ENCODE data around the gene KCNH4.
"Not testable (repeated sequence)": the region's sequence is repeated elsewhere in the genome, so short reads cannot be mapped to it uniquely, and the experiment has no call there.

The KCNH4 gene

GRCh38 chr17:42189651-42189965 lies 8.7 kb upstream of the KCNH4 start:
- Mint-ChIP-seq H3K9me3 (no peaks in the 10 kb centered on the region), H3K27ac (no peak overlapping the region), H3K4me3 (no peak overlapping the region), H3K27me3 (no peaks in the 10 kb centered on the region), H3K4me1 (peaks cover 13% of the 10 kb centered on the region), H3K36me3 (peaks cover 3% of the 10 kb centered on the region)
- ATAC-seq (ENCODE audit: low read depth) = no peak
- DNase-seq (ENCODE audit: low spot score in 2 of 2) = no peak

DNA sequence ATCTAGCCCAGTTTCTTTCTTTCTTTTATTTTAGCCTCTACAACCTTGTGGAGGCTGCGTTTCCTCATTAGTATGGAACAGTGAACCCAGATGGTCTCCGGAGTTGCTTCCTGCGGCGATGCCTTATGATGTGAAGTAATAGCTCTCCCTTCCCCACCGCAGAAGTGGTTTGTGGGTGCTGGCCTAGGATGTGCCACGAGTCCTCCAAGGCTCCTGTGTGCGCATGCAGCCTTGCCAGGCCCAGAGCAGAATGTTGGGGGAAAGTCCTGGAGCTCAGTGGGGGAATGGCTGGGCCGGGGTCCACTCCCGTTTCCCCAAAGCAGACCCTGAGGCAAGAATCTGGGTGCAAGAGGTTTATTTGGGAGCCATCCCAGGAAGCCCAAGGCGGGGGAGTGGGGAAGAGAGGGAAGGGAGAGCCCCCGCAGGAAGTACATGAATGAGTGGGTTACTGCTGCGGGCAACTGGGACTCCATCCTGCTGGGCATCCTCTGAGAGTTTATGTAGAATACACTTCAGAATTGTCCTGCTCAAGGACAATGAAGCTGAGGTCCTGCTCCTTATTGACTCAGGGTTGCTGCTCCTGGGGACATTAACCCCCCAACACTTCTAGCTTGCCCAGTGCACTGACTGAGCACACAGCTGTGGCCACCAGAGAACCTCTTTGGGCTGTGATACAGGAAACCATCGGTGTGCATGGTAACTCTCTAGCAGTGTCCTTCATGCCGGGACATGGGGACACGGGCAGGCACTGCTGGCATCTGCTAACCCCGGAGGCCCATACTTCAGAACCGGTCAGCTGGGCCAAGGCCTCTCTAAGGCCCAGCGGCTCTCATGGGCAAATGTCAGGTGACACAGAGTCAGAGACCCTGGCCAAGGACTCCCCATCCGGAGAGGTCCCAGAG lies 8.1 kb upstream of the KCNH4 start:
- ATAC-seq (ENCODE audit: low read depth) = no peak
- Mint-ChIP-seq H3K36me3 (peaks cover 3% of the 10 kb centered on the region), H3K4me3 (no peak overlapping the region), H3K27me3 (no peaks in the 10 kb centered on the region), H3K9me3 (no peaks in the 10 kb centered on the region), H3K27ac (no peak overlapping the region), H3K4me1 (peaks cover 13% of the 10 kb centered on the region)
- DNase-seq (ENCODE audit: low spot score in 2 of 2) = no peak

DNA sequence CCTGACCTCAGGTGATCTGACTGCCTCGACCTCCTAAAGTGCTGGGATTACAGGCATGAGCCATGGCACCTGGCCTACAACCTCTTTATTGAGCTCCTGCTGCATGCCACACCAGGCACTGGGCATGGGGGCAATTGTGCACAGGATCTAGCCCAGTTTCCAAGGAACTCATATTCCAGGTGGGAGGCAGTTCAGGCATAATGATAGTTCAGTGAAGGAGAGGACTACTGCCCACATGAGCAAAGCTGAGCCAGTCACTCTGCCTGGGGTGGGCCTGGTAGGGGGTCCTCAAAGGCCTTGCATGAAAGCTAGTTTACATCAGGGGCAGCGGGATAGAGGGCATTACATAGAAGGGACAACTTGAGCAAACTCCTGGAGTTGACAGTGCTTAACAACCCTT lies 6.9 kb upstream of the KCNH4 start:
- no peaks in the 10 kb centered on the region for H3K27me3 Mint-ChIP-seq
- peaks cover 3% of the 10 kb centered on the region for H3K36me3 Mint-ChIP-seq
- no peaks in the 10 kb centered on the region for H3K9me3 Mint-ChIP-seq
- peaks cover 14% of the 10 kb centered on the region for H3K4me1 Mint-ChIP-seq
- no peak overlapping the region for H3K27ac Mint-ChIP-seq
- DNase-seq (ENCODE audit: low spot score in 2 of 2) = no peak
- no peak overlapping the region for H3K4me3 Mint-ChIP-seq
- ATAC-seq (ENCODE audit: low read depth) = no peak

DNA sequence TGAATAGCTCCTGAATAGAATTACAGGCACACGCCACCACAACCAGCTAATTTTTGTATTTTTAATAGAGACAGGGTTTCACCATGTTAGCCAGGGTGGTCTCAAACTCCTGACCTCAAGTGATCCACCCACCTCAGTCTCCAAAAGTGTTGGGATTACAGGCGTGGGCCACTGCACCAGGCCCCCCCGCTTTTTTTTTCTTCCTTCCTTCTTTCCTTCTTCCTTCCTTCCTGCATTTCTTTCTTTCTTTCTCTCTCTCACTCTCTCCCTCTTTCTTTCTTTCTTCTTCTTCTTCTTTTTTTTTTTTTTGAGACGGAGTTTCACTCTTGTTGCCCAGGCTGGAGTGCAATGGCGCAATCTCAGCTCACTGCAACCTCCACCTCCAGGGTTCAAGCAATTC lies 5.2 kb upstream of the KCNH4 start:
- Mint-ChIP-seq H3K4me1 (peaks cover 21% of the 10 kb centered on the region), H3K4me3 (peak overlapping the region; percentile 24)
- not testable (repeated sequence) for ATAC-seq (ENCODE audit: low read depth); DNase-seq (ENCODE audit: low spot score in 2 of 2); H3K27ac Mint-ChIP-seq; H3K27me3 Mint-ChIP-seq; H3K9me3 Mint-ChIP-seq; H3K36me3 Mint-ChIP-seq

DNA sequence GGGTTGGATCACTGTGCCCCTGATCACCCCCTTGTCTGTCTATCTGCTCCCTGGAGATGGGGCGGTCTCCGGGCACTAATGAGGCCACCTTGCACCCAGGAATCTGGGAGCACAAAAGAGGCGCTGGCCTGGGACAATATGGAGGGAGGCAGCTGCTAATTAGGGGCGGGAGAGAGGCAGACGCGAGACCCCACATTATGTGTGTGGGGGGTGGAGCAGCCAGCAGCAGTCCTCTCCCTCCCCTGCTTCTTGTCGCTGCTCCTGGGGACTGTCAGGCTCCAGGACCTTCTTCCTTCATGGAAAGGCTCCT lies 4.6 kb upstream of the KCNH4 start:
- no peaks in the 10 kb centered on the region for H3K27me3 Mint-ChIP-seq
- no peak overlapping the region for H3K4me3 Mint-ChIP-seq
- ATAC-seq (ENCODE audit: low read depth) (no peak), DNase-seq (ENCODE audit: low spot score in 2 of 2) (no peak)
- H3K27ac Mint-ChIP-seq = no peak overlapping the region
- H3K4me1 Mint-ChIP-seq = peaks cover 22% of the 10 kb centered on the region
- H3K36me3 Mint-ChIP-seq = peaks cover 3% of the 10 kb centered on the region
- H3K9me3 Mint-ChIP-seq = no peaks in the 10 kb centered on the region

GRCh38 chr17:42184713-42185620 lies 4.0 kb upstream of the KCNH4 start, which contains the start of gene HCRT:
Gene HCRT (minus strand): TSS chr17:42185452. CDS start chr17:42185365, 87 bp downstream.
- Mint-ChIP-seq H3K36me3 (no peaks in the 10 kb centered on the region), H3K9me3 (no peaks in the 10 kb centered on the region), H3K4me1 (peaks cover 22% of the 10 kb centered on the region), H3K27ac (peak within 1 kb of the TSS; percentile 53), H3K4me3 (peak within 1 kb of the TSS; percentile 74), H3K27me3 (no peaks in the 10 kb centered on the region)
- ATAC-seq (ENCODE audit: low read depth) (no peak), DNase-seq (ENCODE audit: low spot score in 2 of 2) (no peak)

GRCh38 chr17:42183741-42184711 lies 3.1 kb upstream of the KCNH4 start:
- Mint-ChIP-seq H3K4me3 (peak overlapping the region; percentile 93), H3K27ac (peak overlapping the region; percentile 92), H3K27me3 (no peaks in the 10 kb centered on the region), H3K36me3 (no peaks in the 10 kb centered on the region), H3K9me3 (no peaks in the 10 kb centered on the region), H3K4me1 (peaks cover 25% of the 10 kb centered on the region)
- ATAC-seq (ENCODE audit: low read depth) = peak; percentile 71
- DNase-seq (ENCODE audit: low spot score in 2 of 2) = peak; percentile 80 to 88

DNA sequence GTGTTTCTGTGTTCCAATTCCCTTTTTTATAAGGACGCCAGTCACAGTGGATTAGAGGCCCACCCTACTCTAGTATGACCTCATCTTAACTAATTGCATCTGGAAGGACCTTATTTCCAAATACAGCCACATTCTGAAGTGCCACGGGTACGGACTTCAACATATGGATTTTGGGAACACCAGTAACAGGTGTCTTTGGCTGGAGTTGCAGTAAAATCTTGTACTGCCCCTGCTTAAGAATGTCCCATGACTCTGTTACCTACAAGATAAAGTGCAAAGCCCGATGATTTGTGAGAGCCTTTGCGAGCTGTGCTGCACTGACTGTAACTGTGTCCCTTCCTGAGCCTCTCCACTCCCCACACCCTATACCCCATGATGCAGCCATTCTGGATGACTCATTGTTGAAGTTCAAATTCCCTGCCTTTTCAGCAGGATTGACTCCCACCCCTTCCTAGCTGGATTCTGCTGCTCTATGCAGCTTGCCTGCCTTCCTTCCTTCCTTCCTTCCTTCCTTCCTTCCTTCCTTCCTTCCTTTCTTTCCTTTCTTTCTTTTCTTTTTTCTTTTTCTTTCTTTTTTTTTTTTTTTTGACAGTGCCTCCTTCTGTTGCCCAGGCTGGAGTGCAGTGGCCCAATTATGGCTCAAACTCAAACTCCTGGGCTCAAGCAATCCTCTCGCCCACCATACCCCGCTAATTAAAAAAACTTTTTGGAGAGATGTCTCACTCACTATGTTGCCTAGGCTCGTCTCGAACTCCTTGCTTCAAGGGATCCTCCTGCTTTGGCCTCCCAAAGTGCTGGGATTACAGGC lies 2.2 kb upstream of the KCNH4 start:
- no peaks in the 10 kb centered on the region for H3K9me3 Mint-ChIP-seq
- no peaks in the 10 kb centered on the region for H3K36me3 Mint-ChIP-seq
- H3K4me1 Mint-ChIP-seq = peaks cover 33% of the 10 kb centered on the region
- H3K4me3 Mint-ChIP-seq = peak overlapping the region; percentile 93
- no peaks in the 10 kb centered on the region for H3K27me3 Mint-ChIP-seq
- peak overlapping the region; percentile 92 for H3K27ac Mint-ChIP-seq
- no peak for DNase-seq (ENCODE audit: low spot score in 2 of 2)
- no peak for ATAC-seq (ENCODE audit: low read depth)

DNA sequence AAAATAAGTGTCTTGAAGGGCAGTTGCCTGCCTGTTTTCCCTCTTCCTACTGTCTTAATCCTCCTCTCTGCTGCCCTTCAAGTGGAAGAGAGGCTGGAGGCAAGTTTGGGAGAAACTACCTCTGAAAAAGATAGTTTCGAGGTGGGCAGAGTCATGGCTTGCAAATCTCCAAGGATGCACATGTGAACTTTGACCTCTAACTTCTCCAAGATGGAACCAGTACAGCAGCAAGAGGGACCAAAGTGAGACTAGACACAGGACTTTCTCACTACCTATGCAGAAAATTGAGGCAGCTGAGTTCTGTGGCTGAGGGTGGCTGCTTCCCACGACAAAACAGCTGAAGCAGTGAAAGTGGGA lies 887 bp upstream of the KCNH4 start:
- ATAC-seq (ENCODE audit: low read depth) (no peak), DNase-seq (ENCODE audit: low spot score in 2 of 2) (no peak)
- no peak overlapping the region for H3K27ac Mint-ChIP-seq
- no peaks in the 10 kb centered on the region for H3K9me3 Mint-ChIP-seq
- H3K36me3 Mint-ChIP-seq = no peaks in the 10 kb centered on the region
- H3K27me3 Mint-ChIP-seq = no peaks in the 10 kb centered on the region
- peaks cover 36% of the 10 kb centered on the region for H3K4me1 Mint-ChIP-seq
- H3K4me3 Mint-ChIP-seq = peak overlapping the region; percentile 79

GRCh38 chr17:42180411-42180921 lies 476 bp downstream of the KCNH4 start:
- Mint-ChIP-seq H3K27ac (no peak overlapping the region), H3K4me1 (peaks cover 36% of the 10 kb centered on the region)
- ATAC-seq (ENCODE audit: low read depth) = no peak

DNA sequence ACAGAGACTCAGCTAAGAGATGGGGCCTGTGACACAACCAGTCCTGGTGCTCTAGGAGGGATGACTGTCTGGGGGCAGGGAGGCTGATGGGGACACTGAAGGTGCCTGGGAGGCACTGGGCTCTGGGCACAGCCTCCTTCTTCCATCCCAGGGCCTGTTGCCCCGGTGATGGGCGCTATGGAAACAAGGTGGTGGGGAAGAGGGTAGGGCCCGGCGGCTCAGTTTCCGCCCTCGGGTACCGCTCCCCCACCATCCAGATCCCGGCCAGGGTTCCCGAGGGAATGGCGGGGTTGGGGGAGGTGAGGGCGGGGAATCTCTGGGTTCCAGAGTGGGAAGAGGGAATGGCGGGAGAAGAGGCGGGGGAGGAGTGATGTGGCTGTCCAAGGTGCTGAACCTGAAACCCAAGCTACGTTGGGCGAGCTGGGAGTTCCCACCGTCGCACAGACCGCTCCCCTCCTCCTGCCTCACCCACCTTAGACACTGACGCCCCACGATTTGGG lies 981 bp downstream of the KCNH4 start:
- H3K9me3 Mint-ChIP-seq = no peaks in the 10 kb centered on the region
- no peaks in the 10 kb centered on the region for H3K27me3 Mint-ChIP-seq
- H3K36me3 Mint-ChIP-seq = peaks cover 4% of the 10 kb centered on the region
- DNase-seq (ENCODE audit: low spot score in 2 of 2) = peak in 1 of 2 donors; percentile 48
- peak overlapping the region; percentile 79 for H3K4me3 Mint-ChIP-seq
- no peak for ATAC-seq (ENCODE audit: low read depth)
- no peak overlapping the region for H3K27ac Mint-ChIP-seq
- peaks cover 36% of the 10 kb centered on the region for H3K4me1 Mint-ChIP-seq

More at GRCh38 chr17:42180411-42180921, 476 bp downstream of the KCNH4 start:
- Mint-ChIP-seq H3K36me3 (peaks cover 2% of the 10 kb centered on the region), H3K4me3 (peak overlapping the region; percentile 79), H3K9me3 (no peaks in the 10 kb centered on the region), H3K27me3 (no peaks in the 10 kb centered on the region)
- peak in 1 of 2 donors; percentile 36 for DNase-seq (ENCODE audit: low spot score in 2 of 2)

- Mint-ChIP-seq H3K4me1 (peaks cover 30% of the 10 kb centered on the region), H3K27me3 (no peaks in the 10 kb centered on the region), H3K36me3 (peaks cover 4% of the 10 kb centered on the region), H3K27ac (peak overlapping the region; percentile 83), H3K9me3 (no peaks in the 10 kb centered on the region), H3K4me3 (no peak overlapping the region)
- DNase-seq (ENCODE audit: low spot score in 2 of 2) (no peak), ATAC-seq (ENCODE audit: low read depth) (no peak)
Observed at GRCh38 chr17:42179335-42179734, 1.6 kb downstream of the KCNH4 start.

Data from memory B cell (primary cell).